GM13976 (cell line): Measurements from ENCODE around the gene GRK5.
A peak's percentile ranks its signal among the peaks of the same experiment; 100 is the strongest.

ENCODE experiments used
- DNase-seq: peaks from one replicate; pipeline ENCODE4 v3.0.0; 2012; ENCODE audit warnings: low spot score
- CTCF ChIP-seq: IDR thresholded peaks from 2 replicates; pipeline ENCODE4 v1.5.1; 2012; ENCODE audit warnings: borderline replicate concordance, mild to moderate bottlenecking; ENCODE audit not compliant: insufficient read depth; ENCODE audit errors: extremely low read depth, missing control alignments, control extremely low read depth
- in situ Hi-C: fragments of 300-500 bp; cut with MboI; formaldehyde crosslinking; loops from one replicate; pipeline ENCODE4 v1.12.0; 2022; ENCODE audit warnings: low sequenced_read_pairs, mixed read lengths, inconsistent platforms; ENCODE audit not compliant: unreplicated experiment

Gene GRK5

GRCh38 chr10:119465085-119465484, 257.7 kb downstream of the GRK5 start:
- TF ChIP-seq CTCF = no peak
- no peak for DNase-seq
- in situ Hi-C loops = no loop called here

- in situ Hi-C loops = no loop called here
- TF ChIP-seq CTCF = no peak
- no peak for DNase-seq
These were observed 258.7 kb downstream of the GRK5 start for GRCh38 chr10:119466076-119466475.

- no peak for TF ChIP-seq CTCF
- in situ Hi-C loops = no loop called here
- DNase-seq = peak; percentile 59
These were observed 259.3 kb downstream of the GRK5 start for GRCh38 chr10:119466655-119467054.

GRCh38 chr10:119468542-119469324, 261.4 kb downstream of the GRK5 start:
- DNase-seq = no peak
- TF ChIP-seq CTCF = no peak
- in situ Hi-C loops = no loop called here

- in situ Hi-C loops = no loop called here
- no peak for DNase-seq
- TF ChIP-seq CTCF = no peak
These were observed 261.9 kb downstream of the GRK5 start for GRCh38 chr10:119469325-119469707.

- no peak for DNase-seq
- no peak for TF ChIP-seq CTCF
- in situ Hi-C loops = no loop called here
These were observed 262.5 kb downstream of the GRK5 start for GRCh38 chr10:119469846-119470245.
